ENCODE data around the gene ZDHHC23.

Gene ZDHHC23

DNA sequence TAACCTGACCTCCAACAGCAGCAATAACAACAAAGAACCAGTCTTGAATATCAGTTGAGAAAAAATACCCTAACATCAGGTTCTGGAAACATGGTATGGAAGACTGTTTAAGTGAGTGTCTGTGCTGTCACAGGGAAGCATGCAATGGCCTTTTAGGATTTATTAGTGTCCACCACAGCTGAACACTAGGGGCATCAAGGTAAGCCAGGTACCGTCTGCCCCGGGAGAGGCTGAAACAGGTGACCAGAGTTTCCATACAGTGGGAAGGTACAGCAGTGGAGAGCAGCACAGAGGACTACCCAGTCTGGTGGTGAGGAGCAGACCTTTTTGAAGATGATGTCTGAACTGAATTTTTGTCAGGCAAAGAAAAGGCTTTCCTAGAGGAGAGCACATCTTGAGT lies 18.4 kb downstream of the ZDHHC23 start:
- no peak for DNase-seq
- peaks cover 4 to 6% of the 10 kb centered on the region in 2 donors for H3K9me3 Mint-ChIP-seq
- no peak for ATAC-seq
- H3K4me3 Mint-ChIP-seq = no peak overlapping the region
- H3K27ac Mint-ChIP-seq = no peak overlapping the region
- H3K27me3 Mint-ChIP-seq = no peaks in the 10 kb centered on the region
- H3K4me1 Mint-ChIP-seq = no peaks in the 10 kb centered on the region

DNA sequence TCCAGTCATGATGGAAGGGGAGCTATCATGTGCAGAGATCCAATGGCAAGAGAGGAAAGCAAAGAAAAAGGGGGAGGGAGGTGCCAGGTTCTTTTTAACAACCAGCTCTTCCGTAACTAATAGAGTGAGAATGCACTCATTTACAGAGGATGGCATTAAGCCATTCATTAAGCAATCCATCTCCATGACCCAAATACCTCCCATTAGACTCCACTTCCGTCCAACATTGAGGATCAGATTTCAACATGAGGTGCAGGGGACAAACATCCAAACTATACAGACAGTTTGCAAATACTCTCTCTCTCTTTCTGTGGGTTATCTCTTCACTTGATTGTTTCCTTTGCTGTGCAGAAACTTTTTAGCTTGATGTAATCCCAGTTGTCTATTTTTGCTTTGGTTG lies 21.2 kb downstream of the ZDHHC23 start:
- H3K4me1 Mint-ChIP-seq = no peaks in the 10 kb centered on the region
- no peak for DNase-seq
- H3K9me3 Mint-ChIP-seq = peaks cover 30 to 31% of the 10 kb centered on the region in 2 donors
- no peak overlapping the region for H3K27ac Mint-ChIP-seq
- no peak overlapping the region for H3K4me3 Mint-ChIP-seq
- ATAC-seq = no peak
- no peaks in the 10 kb centered on the region for H3K27me3 Mint-ChIP-seq

DNA sequence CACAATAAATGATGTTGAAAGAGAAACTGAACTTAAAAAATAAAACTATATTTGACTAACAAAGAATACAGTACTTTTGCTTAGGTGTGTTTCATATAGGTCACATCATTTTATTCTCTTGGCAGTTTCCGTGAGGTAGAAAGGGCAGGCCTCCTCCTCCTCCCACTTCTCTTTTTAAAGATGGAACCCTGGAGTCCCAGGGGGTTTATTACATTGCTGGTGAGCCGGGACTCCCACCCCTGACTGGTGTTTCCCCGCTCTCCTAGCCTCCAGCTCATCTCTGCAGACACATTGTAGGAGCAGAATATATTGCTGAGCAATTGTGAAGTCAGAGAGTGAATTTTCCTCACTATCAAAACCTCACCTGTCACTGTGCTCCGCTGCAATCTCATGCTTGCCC lies 30.0 kb downstream of the ZDHHC23 start:
- no peaks in the 10 kb centered on the region for H3K27me3 Mint-ChIP-seq
- H3K4me1 Mint-ChIP-seq = no peaks in the 10 kb centered on the region
- H3K27ac Mint-ChIP-seq = no peak overlapping the region
- no peak overlapping the region for H3K4me3 Mint-ChIP-seq
- DNase-seq (no peak), ATAC-seq (no peak)
- H3K9me3 Mint-ChIP-seq = peaks cover 10 to 13% of the 10 kb centered on the region in 2 donors

DNA sequence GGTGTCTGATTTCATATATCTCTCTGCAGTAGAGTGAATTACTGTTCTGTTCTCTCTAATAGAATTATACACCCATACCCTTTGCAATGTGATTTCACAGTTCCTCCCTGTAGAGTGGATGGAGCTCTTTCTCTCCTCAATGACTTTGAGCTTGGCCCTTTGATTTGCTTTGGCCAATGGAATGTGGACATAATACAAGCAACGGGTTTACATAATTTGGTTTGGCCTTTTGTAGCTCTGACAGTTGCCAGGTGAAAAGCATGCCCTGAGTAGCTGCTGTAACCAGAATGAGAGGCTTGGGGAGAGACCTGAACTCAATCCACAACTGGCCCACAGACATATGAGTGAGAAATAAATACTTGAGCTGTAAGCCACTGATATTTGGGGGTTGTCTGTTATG lies 32.1 kb downstream of the ZDHHC23 start:
- Mint-ChIP-seq H3K9me3 (no peaks in the 10 kb centered on the region), H3K27me3 (no peaks in the 10 kb centered on the region), H3K27ac (no peak overlapping the region), H3K4me1 (no peaks in the 10 kb centered on the region), H3K4me3 (no peak overlapping the region)
- ATAC-seq (no peak), DNase-seq (no peak)

DNA sequence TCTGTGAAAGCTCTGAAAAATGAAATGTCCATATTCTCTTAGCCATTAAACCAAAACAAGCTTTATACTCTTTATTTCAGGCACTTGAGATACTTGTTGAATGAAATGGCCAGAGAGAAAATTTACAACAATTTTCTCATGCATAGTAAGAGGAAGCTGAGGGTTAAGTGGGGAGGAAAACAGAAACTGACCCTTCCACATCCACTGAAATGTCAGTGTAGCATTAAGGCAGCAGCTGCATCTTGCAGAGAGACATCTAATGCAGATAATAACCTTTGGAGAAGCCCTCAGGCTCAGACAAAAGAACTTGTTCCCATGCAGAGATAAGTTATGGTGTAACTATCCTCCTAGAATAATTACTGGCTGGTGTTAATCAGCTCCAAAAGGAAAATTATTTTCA lies 34.0 kb downstream of the ZDHHC23 start:
- Mint-ChIP-seq H3K4me3 (no peak overlapping the region), H3K27me3 (no peaks in the 10 kb centered on the region), H3K9me3 (no peaks in the 10 kb centered on the region), H3K27ac (no peak overlapping the region), H3K4me1 (no peaks in the 10 kb centered on the region)
- DNase-seq = no peak
- ATAC-seq = no peak

DNA sequence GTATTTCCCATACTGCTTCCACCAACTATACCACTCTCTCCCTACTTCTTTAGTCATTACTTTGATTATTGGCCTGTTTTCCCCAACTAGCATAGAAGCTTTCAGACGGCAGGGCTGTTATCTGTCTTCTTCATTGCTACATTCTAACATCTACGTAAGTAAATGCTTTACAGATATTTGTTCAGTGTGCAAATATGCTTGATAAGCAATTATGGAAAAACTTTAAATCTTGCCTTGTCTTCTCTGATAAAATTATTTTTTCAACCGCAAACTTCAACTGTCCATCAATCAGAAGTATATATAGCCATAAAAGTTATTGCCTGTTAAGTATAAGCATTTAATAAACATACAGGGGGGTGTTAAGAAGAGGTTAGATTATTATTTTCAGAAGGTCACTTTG lies 35.7 kb downstream of the ZDHHC23 start:
- no peak overlapping the region for H3K4me3 Mint-ChIP-seq
- DNase-seq (no peak), ATAC-seq (no peak)
- no peaks in the 10 kb centered on the region for H3K4me1 Mint-ChIP-seq
- no peaks in the 10 kb centered on the region for H3K27me3 Mint-ChIP-seq
- H3K9me3 Mint-ChIP-seq = no peaks in the 10 kb centered on the region
- H3K27ac Mint-ChIP-seq = no peak overlapping the region

DNA sequence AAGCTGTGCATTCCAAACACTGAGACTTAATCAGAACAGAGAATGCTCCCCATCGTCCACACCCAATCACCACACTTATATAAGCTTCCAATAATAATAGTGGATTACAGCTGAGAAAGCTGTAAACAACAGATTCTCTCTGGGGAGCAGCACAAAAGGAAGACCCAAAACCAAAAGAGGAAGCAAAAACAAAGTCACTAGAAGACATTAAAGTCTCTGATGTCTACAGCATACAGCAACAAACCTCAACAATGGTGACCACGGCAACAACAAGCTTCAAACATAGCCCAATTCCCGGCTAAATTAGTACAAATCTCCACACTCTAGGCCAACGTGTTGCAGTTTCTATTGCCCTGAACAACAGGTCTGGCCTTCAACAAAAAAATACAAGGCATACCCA lies 37.7 kb downstream of the ZDHHC23 start:
- no peak overlapping the region for H3K4me3 Mint-ChIP-seq
- no peaks in the 10 kb centered on the region for H3K27me3 Mint-ChIP-seq
- no peaks in the 10 kb centered on the region for H3K9me3 Mint-ChIP-seq
- peak overlapping the region in 1 of 2 donors; percentile 88 for H3K27ac Mint-ChIP-seq
- H3K4me1 Mint-ChIP-seq = no peaks in the 10 kb centered on the region
- ATAC-seq (no peak), DNase-seq (no peak)

DNA sequence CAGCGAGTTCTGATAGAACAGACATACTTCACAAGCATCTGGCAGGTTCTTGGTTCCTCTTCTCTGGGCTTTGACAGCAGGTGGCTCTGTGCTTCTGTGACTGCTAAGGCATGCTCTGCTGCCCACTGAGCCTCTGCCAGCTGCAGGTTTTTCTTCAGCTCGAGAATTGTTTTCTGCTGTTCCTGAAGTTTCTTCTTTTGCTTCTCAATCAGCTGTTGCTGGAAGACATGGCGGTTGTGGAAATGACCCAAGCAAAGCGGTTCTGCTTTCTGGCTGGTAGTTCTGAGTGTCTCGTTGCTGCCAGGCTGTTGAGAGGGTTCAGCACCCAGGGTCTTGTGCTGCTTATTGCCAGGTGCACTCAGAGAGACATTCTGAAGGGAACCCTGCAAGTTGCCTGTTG lies 57.7 kb downstream of the ZDHHC23 start:
- Mint-ChIP-seq H3K27ac (no peak overlapping the region), H3K27me3 (no peaks in the 10 kb centered on the region), H3K4me1 (no peaks in the 10 kb centered on the region), H3K4me3 (no peak overlapping the region), H3K9me3 (no peaks in the 10 kb centered on the region)
- DNase-seq = no peak
- ATAC-seq = no peak

DNA sequence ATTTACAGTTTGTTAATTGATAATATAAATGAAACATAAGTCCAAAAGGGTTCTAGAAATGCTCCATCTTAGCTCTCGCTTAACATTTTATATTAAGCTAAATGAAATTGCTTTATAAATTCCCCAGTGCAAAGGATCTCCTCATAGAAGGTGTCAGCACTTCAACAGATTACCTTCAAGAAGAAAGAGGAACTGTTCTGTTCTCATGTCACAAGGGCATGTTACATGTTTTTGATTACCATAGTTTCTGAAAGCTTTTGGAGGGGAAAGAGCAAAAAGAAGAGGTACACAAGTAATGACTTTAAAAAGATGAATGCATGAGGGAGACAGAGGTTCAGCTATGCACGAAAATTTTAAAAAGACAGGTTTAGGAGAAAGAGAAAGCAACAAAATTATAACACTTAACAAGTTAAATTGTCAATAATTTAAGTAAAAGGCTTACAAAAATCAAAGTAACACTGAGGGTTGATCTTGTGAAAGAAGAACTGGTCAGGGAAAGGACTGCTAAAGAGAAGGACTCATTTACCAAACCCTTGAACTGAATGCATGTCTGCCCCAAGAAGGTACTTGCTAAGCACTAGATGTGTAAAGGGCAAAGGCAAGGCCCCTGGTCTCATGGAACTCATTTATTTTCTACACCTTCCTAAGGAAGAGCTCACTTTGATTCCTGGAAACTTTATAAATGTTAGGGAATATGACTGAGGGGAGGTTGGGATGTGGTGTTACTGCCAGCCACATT lies 63.4 kb downstream of the ZDHHC23 start:
- ATAC-seq (no peak), DNase-seq (no peak)
- Mint-ChIP-seq H3K27ac (no peak overlapping the region), H3K27me3 (no peaks in the 10 kb centered on the region), H3K4me3 (no peak overlapping the region), H3K4me1 (no peaks in the 10 kb centered on the region), H3K9me3 (no peaks in the 10 kb centered on the region)
